Activated T-helper 17 cell treated with anti-CD3 and anti-CD28 coated beads, Interleukin-2, amount 50 U/mL, for 72 hours (primary cell): Measurements from ENCODE around the gene TXNIP. TPM values are rescaled to one million over a fixed set of nuclear protein-coding genes. Genes with fewer than 3 reads are reported as not detected.

Experiments used
- ATAC-seq: fragments of 150-1000 bp; cut with Tn5 transposase; replicated peaks from 2 replicates; pipeline ENCODE4 v1.10.0; 2021; ENCODE audit warnings: mild to moderate bottlenecking, moderate library complexity
- H3K27ac Mint-ChIP-seq: one replicate; pipeline ENCODE4 v1.8.0; 2022; ENCODE audit warnings: mixed read lengths
- H3K27me3 Mint-ChIP-seq: one replicate; pipeline ENCODE4 v1.8.0; 2022; ENCODE audit warnings: mixed read lengths
- H3K36me3 Mint-ChIP-seq: one replicate; pipeline ENCODE4 v1.8.0; 2022; ENCODE audit warnings: low read depth, mild to moderate bottlenecking, mixed read lengths
- H3K4me1 Mint-ChIP-seq: one replicate; pipeline ENCODE4 v1.8.0; 2022; ENCODE audit warnings: mixed read lengths
- H3K4me3 Mint-ChIP-seq: one replicate; pipeline ENCODE4 v1.8.0; 2022; ENCODE audit warnings: mild to moderate bottlenecking, mixed read lengths
- H3K9me3 Mint-ChIP-seq: one replicate; pipeline ENCODE4 v1.8.0; 2022; ENCODE audit warnings: mixed read lengths
- total RNA-seq, 2 donors: library from RNA; stranded (reverse); gene quantifications; one replicate each; pipeline ENCODE4 v1.2.3, GENCODE V29; 2022

TXNIP gene
- total RNA-seq, 2 donors from 2014 or later: 74.2 to 269 TPM

GRCh38 chr1:145967288-145967687, 29.1 kb downstream of the TXNIP start:
- Mint-ChIP-seq H3K4me3 (no peak overlapping the region), H3K4me1 (peaks cover 13% of the 10 kb centered on the region), H3K36me3 (peaks cover 8% of the 10 kb centered on the region), H3K27me3 (no peaks in the 10 kb centered on the region), H3K9me3 (no peaks in the 10 kb centered on the region), H3K27ac (no peak overlapping the region)
- ATAC-seq: no peak

GRCh38 chr1:145965119-145965744, 31.1 kb downstream of the TXNIP start:
- peak overlapping the region; percentile 93 for H3K27ac Mint-ChIP-seq
- peak overlapping the region; percentile 95 for H3K4me3 Mint-ChIP-seq
- no peaks in the 10 kb centered on the region for H3K9me3 Mint-ChIP-seq
- no peak for ATAC-seq
- H3K27me3 Mint-ChIP-seq: no peaks in the 10 kb centered on the region
- H3K36me3 Mint-ChIP-seq: peaks cover 16% of the 10 kb centered on the region
- peaks cover 13% of the 10 kb centered on the region for H3K4me1 Mint-ChIP-seq

- peak within 1 kb of the TSS; percentile 95 for H3K4me3 Mint-ChIP-seq
- peaks cover 17% of the 10 kb centered on the region for H3K4me1 Mint-ChIP-seq
- H3K27ac Mint-ChIP-seq: peak within 1 kb of the TSS; percentile 93
- no peaks in the 10 kb centered on the region for H3K27me3 Mint-ChIP-seq
- no peaks in the 10 kb centered on the region for H3K9me3 Mint-ChIP-seq
- peaks cover 16% of the 10 kb centered on the region for H3K36me3 Mint-ChIP-seq
- peak; percentile 92 for ATAC-seq
Measured at GRCh38 chr1:145964328-145965118, 31.9 kb downstream of the TXNIP start, which contains the start of the genes ANKRD34A and POLR3GL. ANKRD34A (minus strand) TSS chr1:145964575; CDS start chr1:145961759, 2,816 bp downstream. POLR3GL (plus strand) TSS chr1:145964690; CDS start chr1:145974866, 10,176 bp downstream.

DNA sequence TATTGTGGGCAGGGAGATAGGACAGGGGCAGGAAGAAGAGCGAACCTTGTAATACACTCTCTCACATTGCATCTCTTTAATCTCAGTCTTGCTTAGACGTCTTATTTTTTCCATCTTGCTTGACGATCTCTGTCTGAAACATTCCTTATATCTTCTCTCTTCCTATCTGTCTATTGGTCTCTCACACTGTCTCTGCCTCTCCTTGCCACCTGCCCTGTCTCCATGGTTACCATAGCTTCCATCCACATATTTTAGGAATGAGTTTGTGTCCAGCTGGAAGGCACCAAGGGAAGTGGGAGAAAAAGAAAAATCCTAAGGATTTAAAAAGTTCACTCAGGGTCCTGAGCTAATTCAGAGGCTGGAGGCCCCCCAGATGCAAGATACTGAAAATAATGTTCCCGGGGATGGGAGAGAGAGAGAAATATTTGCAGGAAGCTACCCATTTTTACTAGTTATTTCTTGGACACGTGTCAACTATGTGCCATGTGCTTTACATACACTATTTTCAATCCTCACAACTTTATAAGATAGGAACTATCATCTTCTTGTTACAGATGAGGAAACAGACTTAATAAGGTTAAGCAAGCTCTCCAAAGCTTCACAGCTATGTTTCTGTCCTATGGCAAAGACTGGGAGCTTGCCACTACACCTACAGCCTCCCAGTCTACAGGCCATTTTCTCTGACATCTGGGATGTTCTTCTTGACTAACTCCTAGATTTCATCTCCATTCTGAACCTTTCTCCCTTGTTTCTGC, 32.9 kb downstream of the TXNIP start:
- Mint-ChIP-seq H3K36me3 (peaks cover 16% of the 10 kb centered on the region), H3K27ac (peak overlapping the region; percentile 93), H3K27me3 (no peaks in the 10 kb centered on the region), H3K4me3 (peak overlapping the region; percentile 95), H3K9me3 (no peaks in the 10 kb centered on the region), H3K4me1 (peaks cover 26% of the 10 kb centered on the region)
- no peak for ATAC-seq

DNA sequence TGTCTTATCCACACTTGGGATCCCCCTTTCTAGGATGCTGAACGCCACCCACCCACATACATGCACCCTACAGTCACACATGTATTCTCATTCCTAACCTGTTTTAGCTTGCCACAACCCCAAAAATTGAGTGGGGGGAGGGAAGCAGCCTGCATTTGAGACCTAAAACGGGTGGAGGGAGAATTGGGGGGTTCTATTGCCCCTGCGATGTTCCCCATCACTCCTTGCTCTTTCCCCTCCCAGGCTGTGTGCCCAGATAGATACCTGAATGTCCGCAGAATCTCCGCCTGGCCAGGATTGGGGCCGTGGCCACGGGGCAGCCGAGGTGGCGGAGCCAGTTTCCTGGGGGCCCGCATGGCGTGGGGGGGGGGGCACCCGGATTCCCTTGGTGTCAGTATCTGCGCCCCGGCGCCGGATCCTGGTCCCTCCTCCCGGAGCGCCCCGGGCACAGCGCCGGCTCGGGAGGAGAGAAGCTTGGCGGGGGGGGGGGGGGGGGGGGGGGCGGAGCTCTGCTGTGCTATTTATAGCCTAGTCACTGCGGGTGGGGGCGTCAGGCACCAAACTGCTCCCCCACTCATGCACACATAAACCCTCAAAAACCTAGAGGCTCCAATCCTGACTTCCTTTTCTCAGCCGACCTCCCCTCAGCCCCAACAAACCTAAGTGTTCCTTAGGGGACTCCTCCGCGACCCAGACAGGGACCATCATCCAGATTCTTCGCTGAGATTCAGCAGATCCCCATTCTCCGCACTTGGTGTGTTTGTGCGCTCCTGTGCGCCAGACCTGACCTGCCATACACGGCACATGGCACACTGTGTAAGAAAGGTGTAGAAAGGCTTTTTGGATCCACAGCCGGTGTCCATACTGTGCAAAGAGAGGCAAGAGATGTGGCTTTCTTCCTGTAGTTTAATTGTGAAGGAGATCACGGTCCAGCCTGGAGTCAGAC, 33.9 kb downstream of the TXNIP start:
- Mint-ChIP-seq H3K27me3 (no peaks in the 10 kb centered on the region), H3K9me3 (no peaks in the 10 kb centered on the region), H3K4me1 (peaks cover 30% of the 10 kb centered on the region), H3K27ac (peak overlapping the region; percentile 93), H3K4me3 (peak overlapping the region; percentile 95), H3K36me3 (peaks cover 12% of the 10 kb centered on the region)
- peak; percentile 1 for ATAC-seq

DNA sequence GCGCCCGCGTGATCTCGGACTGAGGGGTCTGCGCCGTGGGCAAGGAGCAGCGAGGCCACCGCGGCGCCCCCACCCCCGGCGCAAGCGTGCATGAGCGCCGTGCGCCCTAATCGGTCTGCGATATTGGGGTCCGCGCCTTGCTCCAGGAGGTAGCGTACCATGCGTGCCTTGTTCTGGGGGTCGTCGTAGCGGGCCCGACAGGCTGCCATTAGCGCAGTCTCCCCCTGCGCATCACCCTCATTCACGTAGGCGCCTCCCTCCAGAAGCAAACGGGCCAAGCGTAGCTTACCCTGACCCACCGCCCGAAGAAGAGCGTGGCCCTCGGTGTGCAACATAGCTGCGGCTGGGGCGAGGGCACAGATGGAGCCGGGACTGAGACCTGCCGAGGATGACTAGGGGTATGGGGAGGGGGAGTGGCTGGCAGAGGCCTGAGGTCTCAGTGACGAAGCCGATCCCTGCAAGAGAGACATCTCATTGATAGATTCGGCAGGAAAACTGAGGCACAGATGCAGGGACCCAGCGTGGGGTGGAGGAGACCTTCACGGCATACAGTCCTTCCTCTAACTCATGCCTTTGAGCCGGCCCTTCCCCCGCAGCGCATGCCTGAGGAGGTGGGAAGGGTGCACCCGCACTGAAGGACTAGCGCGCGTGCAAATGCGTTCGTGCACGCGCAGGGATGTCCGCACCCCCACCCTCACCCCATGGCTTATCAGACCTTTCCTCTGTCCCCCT, 34.8 kb downstream of the TXNIP start:
- no peaks in the 10 kb centered on the region for H3K27me3 Mint-ChIP-seq
- ATAC-seq: peak; percentile 2
- peak overlapping the region; percentile 95 for H3K4me3 Mint-ChIP-seq
- peak overlapping the region; percentile 93 for H3K27ac Mint-ChIP-seq
- peaks cover 16% of the 10 kb centered on the region for H3K36me3 Mint-ChIP-seq
- no peaks in the 10 kb centered on the region for H3K9me3 Mint-ChIP-seq
- peaks cover 30% of the 10 kb centered on the region for H3K4me1 Mint-ChIP-seq

DNA sequence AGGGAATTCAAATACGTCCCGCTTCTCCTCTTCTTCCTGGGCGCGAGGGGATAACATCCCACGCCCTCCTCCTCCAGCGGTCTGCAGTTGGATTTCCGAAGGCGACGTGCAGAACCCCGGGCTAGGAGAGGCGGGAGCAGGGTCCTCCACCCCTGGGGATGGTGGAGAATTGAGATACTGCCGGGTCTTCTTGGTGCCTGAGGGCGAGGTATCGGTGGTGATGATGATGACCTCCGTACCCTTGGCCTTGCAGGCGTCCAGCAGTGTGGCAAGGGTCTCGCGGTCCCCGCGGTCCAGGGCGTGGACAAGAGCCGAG, 35.3 kb downstream of the TXNIP start:
- H3K36me3 Mint-ChIP-seq: peaks cover 16% of the 10 kb centered on the region
- no peak for ATAC-seq
- peak overlapping the region; percentile 93 for H3K27ac Mint-ChIP-seq
- no peaks in the 10 kb centered on the region for H3K9me3 Mint-ChIP-seq
- peaks cover 31% of the 10 kb centered on the region for H3K4me1 Mint-ChIP-seq
- no peaks in the 10 kb centered on the region for H3K27me3 Mint-ChIP-seq
- H3K4me3 Mint-ChIP-seq: peak overlapping the region; percentile 95

GRCh38 chr1:145960468-145961108, 35.8 kb downstream of the TXNIP start:
- Mint-ChIP-seq H3K27ac (peak overlapping the region; percentile 93), H3K36me3 (peaks cover 21% of the 10 kb centered on the region), H3K27me3 (no peaks in the 10 kb centered on the region), H3K9me3 (no peaks in the 10 kb centered on the region), H3K4me1 (peaks cover 35% of the 10 kb centered on the region), H3K4me3 (peak overlapping the region; percentile 95)
- no peak for ATAC-seq

- H3K27me3 Mint-ChIP-seq: no peaks in the 10 kb centered on the region
- H3K9me3 Mint-ChIP-seq: no peaks in the 10 kb centered on the region
Measured at GRCh38 chr1:145959957-145960467, 36.4 kb downstream of the TXNIP start.

GRCh38 chr1:145959333-145959732, 37.0 kb downstream of the TXNIP start:
- no peak for ATAC-seq
- Mint-ChIP-seq H3K4me1 (peaks cover 43% of the 10 kb centered on the region), H3K36me3 (peaks cover 34% of the 10 kb centered on the region), H3K27me3 (no peaks in the 10 kb centered on the region), H3K27ac (no peak overlapping the region), H3K9me3 (no peaks in the 10 kb centered on the region), H3K4me3 (peak overlapping the region; percentile 95)

More at GRCh38 chr1:145959957-145960467, 36.4 kb downstream of the TXNIP start:
- no peak for ATAC-seq
- Mint-ChIP-seq H3K4me3 (peak overlapping the region; percentile 95), H3K27ac (no peak overlapping the region), H3K36me3 (peaks cover 27% of the 10 kb centered on the region), H3K4me1 (peaks cover 39% of the 10 kb centered on the region)

GRCh38 chr1:145958734-145959133, 37.6 kb downstream of the TXNIP start:
- no peak for ATAC-seq
- Mint-ChIP-seq H3K4me1 (peaks cover 48% of the 10 kb centered on the region), H3K36me3 (peaks cover 40% of the 10 kb centered on the region), H3K4me3 (peak overlapping the region; percentile 95), H3K27ac (no peak overlapping the region), H3K27me3 (no peaks in the 10 kb centered on the region), H3K9me3 (no peaks in the 10 kb centered on the region)

DNA sequence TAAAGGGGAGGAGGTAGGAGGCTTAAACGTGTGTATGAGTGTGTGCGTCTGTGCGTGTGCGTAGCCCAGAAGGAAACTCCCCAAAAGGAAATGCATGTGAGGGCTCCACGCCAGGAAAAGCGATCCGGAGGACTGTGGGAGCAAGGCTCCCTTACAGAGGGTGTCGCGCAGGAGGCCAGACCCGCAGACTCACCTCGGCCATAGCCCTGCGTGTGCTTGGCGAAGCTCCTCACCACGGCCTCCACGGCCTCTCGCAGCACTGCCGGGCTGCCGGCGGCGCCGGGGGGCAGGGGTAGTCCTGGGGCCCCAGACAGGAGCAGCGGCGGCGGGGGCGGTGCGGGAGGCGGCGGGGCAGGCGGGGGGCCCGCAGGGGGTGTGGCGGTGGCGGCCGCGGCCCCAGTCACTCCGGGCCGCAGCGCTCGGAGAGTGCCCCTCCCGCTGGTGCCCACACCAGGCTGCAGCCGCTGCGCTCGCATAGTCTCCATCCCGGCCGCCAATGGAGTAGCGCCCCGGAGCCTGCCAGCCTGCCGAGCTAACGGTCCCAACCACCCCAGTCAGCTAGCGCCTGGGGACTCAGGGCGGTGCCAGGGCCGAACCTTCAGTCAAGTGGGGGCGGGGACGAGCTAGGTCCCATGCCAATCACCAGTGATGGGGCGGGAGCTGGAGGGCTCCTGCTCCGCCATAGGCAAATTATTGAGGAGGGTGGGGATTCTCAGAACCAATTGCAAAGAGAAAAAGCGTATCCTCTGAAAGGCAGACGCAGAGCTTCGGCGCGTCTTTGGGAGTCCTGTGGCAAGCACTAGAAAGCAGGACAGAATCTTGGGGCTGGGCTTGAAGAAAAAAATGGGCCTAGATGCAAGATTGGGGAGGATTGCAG, 38.7 kb downstream of the TXNIP start, which contains the start of gene LIX1L:
Gene LIX1L (minus strand): TSS at position 575 of the 877 bp plus-strand sequence. CDS start 90 bp downstream, at position 485.
- H3K4me3 Mint-ChIP-seq: peak within 1 kb of the TSS; percentile 95
- no peaks in the 10 kb centered on the region for H3K27me3 Mint-ChIP-seq
- H3K36me3 Mint-ChIP-seq: peaks cover 50% of the 10 kb centered on the region
- ATAC-seq: peak; percentile 92
- H3K4me1 Mint-ChIP-seq: peaks cover 44% of the 10 kb centered on the region
- no peaks in the 10 kb centered on the region for H3K9me3 Mint-ChIP-seq
- peak within 1 kb of the TSS; percentile 89 for H3K27ac Mint-ChIP-seq
